ENCODE results near the gene ELK1. TPM values are rescaled to one million over a fixed set of nuclear protein-coding genes. Genes with fewer than 3 reads are reported as not detected.

Gene ELK1
- total and polyA plus RNA-seq, 2 experiments from 2014 or later, result 19.2 to 39.5 TPM

- Mint-ChIP-seq H3K9me3 (peaks cover 7% of the 10 kb centered on the region; the same call in 2 of the 3 replicates), H3K4me1 (no peaks in the 10 kb centered on the region), H3K36me3 (ENCODE audit: low read depth) (peaks cover 28% of the 10 kb centered on the region), H3K27me3 (ENCODE audit: insufficient read depth, low read depth, poor library complexity) (peaks cover 9% of the 10 kb centered on the region), H3K4me3 (peak within 1 kb of the TSS; percentile 91), H3K27ac (peak within 1 kb of the TSS; percentile 99)
- Histone ChIP-seq H4K20me1 (replicated peaks; ENCODE audit: insufficient read depth) (no peaks in the 10 kb centered on the region), H3K36me3 (ENCODE audit: insufficient read depth) (no peaks in the 10 kb centered on the region), H3K79me2 (replicated peaks; ENCODE audit: insufficient read depth) (peaks cover 5% of the 10 kb centered on the region; the same call in 1 of the 2 replicates), H3K27me3 (ENCODE audit: insufficient read depth) (peaks cover 12% of the 10 kb centered on the region; the same call in 1 of the 2 replicates), H3K4me3 (peak within 1 kb of the TSS; percentile 69), H3K4me1 (ENCODE audit: insufficient read depth) (no peaks in the 10 kb centered on the region; the same call in 1 of the 2 replicates), H3F3A (replicated peaks; ENCODE audit: low read depth) (no peaks in the 10 kb centered on the region), H3K9me2 (ENCODE audit: insufficient read depth) (no peaks in the 10 kb centered on the region), H3K4me2 (peak within 1 kb of the TSS; percentile 81), H3K27ac (ENCODE audit: low read depth) (peak within 1 kb of the TSS; percentile 98), H2AFZ (no peak within 1 kb of the TSS)
- peak; percentile 96 for ATAC-seq
- TF ChIP-seq EZH2 (IDR thresholded peaks at IDR 0.05; ENCODE audit: low read depth, unreplicated experiment) (no peak), POLR2AphosphoS5 (IDR thresholded peaks at IDR 0.05; ENCODE audit: low read depth) (0 out of 2 replicates have a peak, but pooled peaks have one; percentile 49), ZNF462 (CRISPR knock-in tag; IDR thresholded peaks at IDR 0.05) (no peak), ZNF114 (CRISPR knock-in tag; IDR thresholded peaks at IDR 0.05) (no peak), JUNB (IDR thresholded peaks at IDR 0.05; ENCODE audit: unreplicated experiment) (no peak), CREB1 (CRISPR knock-in tag; IDR thresholded peaks at IDR 0.05; ENCODE audit: low read depth) (peak; percentile 93), ZNF331 (CRISPR knock-in tag; IDR thresholded peaks at IDR 0.05; ENCODE audit: low read depth) (no peak), STAT1 (IDR thresholded peaks at IDR 0.05; ENCODE audit: unreplicated experiment) (no peak)
- TF ChIP-seq, protein P1, sequence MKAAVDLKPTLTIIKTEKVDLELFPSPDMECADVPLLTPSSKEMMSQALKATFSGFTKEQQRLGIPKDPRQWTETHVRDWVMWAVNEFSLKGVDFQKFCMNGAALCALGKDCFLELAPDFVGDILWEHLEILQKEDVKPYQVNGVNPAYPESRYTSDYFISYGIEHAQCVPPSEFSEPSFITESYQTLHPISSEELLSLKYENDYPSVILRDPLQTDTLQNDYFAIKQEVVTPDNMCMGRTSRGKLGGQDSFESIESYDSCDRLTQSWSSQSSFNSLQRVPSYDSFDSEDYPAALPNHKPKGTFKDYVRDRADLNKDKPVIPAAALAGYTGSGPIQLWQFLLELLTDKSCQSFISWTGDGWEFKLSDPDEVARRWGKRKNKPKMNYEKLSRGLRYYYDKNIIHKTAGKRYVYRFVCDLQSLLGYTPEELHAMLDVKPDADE (IDR thresholded peaks at IDR 0.05), result no peak
- TF ChIP-seq, protein P2, sequence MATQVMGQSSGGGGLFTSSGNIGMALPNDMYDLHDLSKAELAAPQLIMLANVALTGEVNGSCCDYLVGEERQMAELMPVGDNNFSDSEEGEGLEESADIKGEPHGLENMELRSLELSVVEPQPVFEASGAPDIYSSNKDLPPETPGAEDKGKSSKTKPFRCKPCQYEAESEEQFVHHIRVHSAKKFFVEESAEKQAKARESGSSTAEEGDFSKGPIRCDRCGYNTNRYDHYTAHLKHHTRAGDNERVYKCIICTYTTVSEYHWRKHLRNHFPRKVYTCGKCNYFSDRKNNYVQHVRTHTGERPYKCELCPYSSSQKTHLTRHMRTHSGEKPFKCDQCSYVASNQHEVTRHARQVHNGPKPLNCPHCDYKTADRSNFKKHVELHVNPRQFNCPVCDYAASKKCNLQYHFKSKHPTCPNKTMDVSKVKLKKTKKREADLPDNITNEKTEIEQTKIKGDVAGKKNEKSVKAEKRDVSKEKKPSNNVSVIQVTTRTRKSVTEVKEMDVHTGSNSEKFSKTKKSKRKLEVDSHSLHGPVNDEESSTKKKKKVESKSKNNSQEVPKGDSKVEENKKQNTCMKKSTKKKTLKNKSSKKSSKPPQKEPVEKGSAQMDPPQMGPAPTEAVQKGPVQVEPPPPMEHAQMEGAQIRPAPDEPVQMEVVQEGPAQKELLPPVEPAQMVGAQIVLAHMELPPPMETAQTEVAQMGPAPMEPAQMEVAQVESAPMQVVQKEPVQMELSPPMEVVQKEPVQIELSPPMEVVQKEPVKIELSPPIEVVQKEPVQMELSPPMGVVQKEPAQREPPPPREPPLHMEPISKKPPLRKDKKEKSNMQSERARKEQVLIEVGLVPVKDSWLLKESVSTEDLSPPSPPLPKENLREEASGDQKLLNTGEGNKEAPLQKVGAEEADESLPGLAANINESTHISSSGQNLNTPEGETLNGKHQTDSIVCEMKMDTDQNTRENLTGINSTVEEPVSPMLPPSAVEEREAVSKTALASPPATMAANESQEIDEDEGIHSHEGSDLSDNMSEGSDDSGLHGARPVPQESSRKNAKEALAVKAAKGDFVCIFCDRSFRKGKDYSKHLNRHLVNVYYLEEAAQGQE (IDR thresholded peaks at IDR 0.05; ENCODE audit: unreplicated experiment), result no peak
- TF ChIP-seq, protein P3, sequence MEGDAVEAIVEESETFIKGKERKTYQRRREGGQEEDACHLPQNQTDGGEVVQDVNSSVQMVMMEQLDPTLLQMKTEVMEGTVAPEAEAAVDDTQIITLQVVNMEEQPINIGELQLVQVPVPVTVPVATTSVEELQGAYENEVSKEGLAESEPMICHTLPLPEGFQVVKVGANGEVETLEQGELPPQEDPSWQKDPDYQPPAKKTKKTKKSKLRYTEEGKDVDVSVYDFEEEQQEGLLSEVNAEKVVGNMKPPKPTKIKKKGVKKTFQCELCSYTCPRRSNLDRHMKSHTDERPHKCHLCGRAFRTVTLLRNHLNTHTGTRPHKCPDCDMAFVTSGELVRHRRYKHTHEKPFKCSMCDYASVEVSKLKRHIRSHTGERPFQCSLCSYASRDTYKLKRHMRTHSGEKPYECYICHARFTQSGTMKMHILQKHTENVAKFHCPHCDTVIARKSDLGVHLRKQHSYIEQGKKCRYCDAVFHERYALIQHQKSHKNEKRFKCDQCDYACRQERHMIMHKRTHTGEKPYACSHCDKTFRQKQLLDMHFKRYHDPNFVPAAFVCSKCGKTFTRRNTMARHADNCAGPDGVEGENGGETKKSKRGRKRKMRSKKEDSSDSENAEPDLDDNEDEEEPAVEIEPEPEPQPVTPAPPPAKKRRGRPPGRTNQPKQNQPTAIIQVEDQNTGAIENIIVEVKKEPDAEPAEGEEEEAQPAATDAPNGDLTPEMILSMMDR (conservative IDR thresholded peaks at IDR 0.05; ENCODE audit: low read depth in 2 of 2), result no peak
- peak; percentile 95 for DNase-seq (ENCODE audit: low spot score)
Observed at GRCh38 chrX:47658684-47659420, 8.5 kb upstream of the ELK1 start, which contains the start of gene UXT. UXT (minus strand) TSS chrX:47659180; CDS start chrX:47658927, 253 bp downstream.

All from GM23338 (cell line).